Neural cell (in vitro differentiated cells): ENCODE data around the gene MYBPC3. TPM values are rescaled to one million over a fixed set of nuclear protein-coding genes. Genes with fewer than 3 reads are reported as not detected.

ENCODE experiments used
- H2AFZ ChIP-seq: fragments of 200-600, 300-800 bp; sonication (generic), shearing (Covaris generic); 2 replicates; pipeline ENCODE4 v1.6.0; 2014; ENCODE audit warnings: low read depth, mild to moderate bottlenecking, antibody characterized with exemption, low read length, moderate library complexity
- H3F3A ChIP-seq: fragments of 200-600 bp; shearing (Covaris generic); 2 replicates; pipeline ENCODE4 v1.6.1; 2016; ENCODE audit warnings: mild to moderate bottlenecking, moderate library complexity, mixed read lengths, antibody characterized with exemption, low read length; ENCODE audit not compliant: insufficient read depth, poor library complexity, severe bottlenecking
- H3K27ac ChIP-seq: fragments of 200-600, 300-800 bp; sonication (generic), shearing (Covaris generic); 2 replicates; pipeline ENCODE4 v1.5.1; 2014; ENCODE audit warnings: mild to moderate bottlenecking, low read length, moderate library complexity
- H3K27me3 ChIP-seq: fragments of 300-800, 200-600 bp; sonication (generic), shearing (Covaris generic); 2 replicates; pipeline ENCODE4 v1.6.0; 2014; ENCODE audit warnings: mild to moderate bottlenecking, low read depth, low read length, moderate library complexity; ENCODE audit not compliant: insufficient read depth
- H3K36me3 ChIP-seq: fragments of 300-800, 200-600 bp; sonication (generic), shearing (Covaris generic); 2 replicates; pipeline ENCODE4 v1.5.1; 2014; ENCODE audit warnings: mild to moderate bottlenecking, antibody characterized with exemption, low read length, moderate library complexity; ENCODE audit not compliant: insufficient read depth
- H3K4me2 ChIP-seq: fragments of 300-800, 200-600 bp; sonication (generic), shearing (Covaris generic); 2 replicates; pipeline ENCODE4 v1.6.0; 2014; ENCODE audit warnings: mild to moderate bottlenecking, low read length
- H3K4me3 ChIP-seq: fragments of 300-800, 200-600 bp; sonication (generic), shearing (Covaris generic); 2 replicates; pipeline ENCODE4 v1.5.1; 2014; ENCODE audit warnings: mild to moderate bottlenecking, low read length, moderate library complexity
- H3K79me2 ChIP-seq: fragments of 200-600 bp; shearing (Covaris generic); replicated peaks from 2 replicates; pipeline ENCODE4 v1.6.0; 2014; ENCODE audit warnings: mild to moderate bottlenecking, low read length, moderate library complexity; ENCODE audit not compliant: insufficient read depth
- H3K9ac ChIP-seq: fragments of 300-800, 200-600 bp; sonication (generic), shearing (Covaris generic); 2 replicates; pipeline ENCODE4 v1.6.1; 2016; ENCODE audit warnings: mild to moderate bottlenecking, low read length, mixed read lengths
- H3K9me2 ChIP-seq: fragments of 200-600 bp; shearing (Covaris generic); 2 replicates; pipeline ENCODE4 v1.6.1; 2016; ENCODE audit warnings: mild to moderate bottlenecking, low read length, mixed read lengths; ENCODE audit not compliant: insufficient read depth
- H3K9me3 ChIP-seq: fragments of 200-600, 300-800 bp; sonication (generic), shearing (Covaris generic); 2 replicates; pipeline ENCODE4 v1.6.1; 2016; ENCODE audit warnings: mild to moderate bottlenecking, mixed run types, low read length, moderate library complexity, mixed read lengths
- H4K20me1 ChIP-seq: fragments of 200-600 bp; shearing (Covaris generic); 2 replicates; pipeline ENCODE4 v1.6.1; 2016; ENCODE audit warnings: mild to moderate bottlenecking, mixed run types; ENCODE audit not compliant: insufficient read depth
- CTCF ChIP-seq: fragments of 450-650 bp; IDR thresholded peaks from 2 replicates; pipeline ENCODE4 v1.5.1; 2014; ENCODE audit warnings: antibody characterized with exemption, mild to moderate bottlenecking, moderate library complexity; ENCODE audit not compliant: poor library complexity, severe bottlenecking
- EP300 ChIP-seq: fragments of 450-650 bp; conservative IDR thresholded peaks from 2 replicates; pipeline ENCODE4 v1.6.1; 2014; ENCODE audit warnings: antibody characterized with exemption, mild to moderate bottlenecking, moderate library complexity; ENCODE audit not compliant: poor library complexity, severe bottlenecking
- EZH2 ChIP-seq: fragments of 200-600, 300-800 bp; shearing (Covaris generic), sonication (generic); IDR thresholded peaks from 2 replicates; pipeline ENCODE4 v1.6.1; 2014; ENCODE audit warnings: antibody characterized with exemption, low read length, borderline replicate concordance, mild to moderate bottlenecking; ENCODE audit not compliant: insufficient read depth, poor library complexity, severe bottlenecking
- MXI1 ChIP-seq: fragments of 450-650 bp; conservative IDR thresholded peaks from 2 replicates; pipeline ENCODE4 v1.6.1; 2014; ENCODE audit warnings: antibody characterized with exemption, mild to moderate bottlenecking; ENCODE audit not compliant: poor library complexity, severe bottlenecking
- POLR2AphosphoS5 ChIP-seq: IDR thresholded peaks from 2 replicates; pipeline ENCODE4 v1.6.1; 2012
- RAD21 ChIP-seq: fragments of 450-650 bp; conservative IDR thresholded peaks from 2 replicates; pipeline ENCODE4 v1.6.1; 2014; ENCODE audit warnings: antibody characterized with exemption, mild to moderate bottlenecking, moderate library complexity
- REST ChIP-seq: IDR thresholded peaks from 2 replicates; pipeline ENCODE4 v1.6.1; 2012; ENCODE audit warnings: borderline replicate concordance
- SMC3 ChIP-seq: fragments of 450-650 bp; conservative IDR thresholded peaks from 2 replicates; pipeline ENCODE4 v1.6.1; 2014; ENCODE audit warnings: antibody characterized with exemption, mild to moderate bottlenecking, moderate library complexity; ENCODE audit not compliant: poor library complexity
- TAF1 ChIP-seq: IDR thresholded peaks from 2 replicates; pipeline ENCODE4 v1.6.1; 2012; ENCODE audit warnings: low read depth
- polyA plus RNA-seq: library from polyadenylated mRNA; depleted of rRNA; stranded (reverse); fragments of >200 nt; gene quantifications from 2 replicates; pipeline ENCODE4 v1.2.3, GENCODE V29; 2014

MYBPC3 gene
- polyA plus RNA-seq, 1 donor from 2014 or later, result not detected

- TF ChIP-seq RAD21 (no peak), TAF1 (no peak), CTCF (no peak), POLR2AphosphoS5 (no peak), EZH2 (no peak), SMC3 (no peak), REST (no peak), EP300 (no peak), MXI1 (no peak)
- Histone ChIP-seq H2AFZ (no peak overlapping the region), H3K9ac (no peak overlapping the region), H3K9me3 (no peaks in the 10 kb centered on the region), H3K4me3 (no peak overlapping the region), H3K79me2 (no peaks in the 10 kb centered on the region), H3K27ac (no peak overlapping the region), H3F3A (no peaks in the 10 kb centered on the region), H3K4me2 (no peak overlapping the region), H3K9me2 (no peaks in the 10 kb centered on the region), H3K27me3 (no peaks in the 10 kb centered on the region), H4K20me1 (no peaks in the 10 kb centered on the region), H3K36me3 (no peaks in the 10 kb centered on the region)
Observed at GRCh38 chr11:47389577-47390421, 37.3 kb upstream of the MYBPC3 start.

- H3K9me3 ChIP-seq, result no peaks in the 10 kb centered on the region
- no peaks in the 10 kb centered on the region for H3K9me2 ChIP-seq
- no peak for TF ChIP-seq CTCF
- TF ChIP-seq REST, result no peak
- no peak for TF ChIP-seq EP300
- TF ChIP-seq MXI1, result no peak
- no peak for TF ChIP-seq EZH2
- TF ChIP-seq TAF1, result no peak
- TF ChIP-seq SMC3, result no peak
- no peak overlapping the region for H2AFZ ChIP-seq
- H3K4me2 ChIP-seq, result no peak overlapping the region
- no peaks in the 10 kb centered on the region for H3K36me3 ChIP-seq
- no peaks in the 10 kb centered on the region for H3K79me2 ChIP-seq
- H3F3A ChIP-seq, result no peaks in the 10 kb centered on the region
- H4K20me1 ChIP-seq, result no peaks in the 10 kb centered on the region
- H3K27me3 ChIP-seq, result no peaks in the 10 kb centered on the region
- H3K9ac ChIP-seq, result no peak overlapping the region
- no peak overlapping the region for H3K27ac ChIP-seq
- H3K4me3 ChIP-seq, result no peak overlapping the region
Observed at GRCh38 chr11:47388697-47389576, 36.4 kb upstream of the MYBPC3 start.
